ENCODE results near the gene RNF112.
A peak's percentile ranks its signal among the peaks of the same experiment; 100 is the strongest.

Gene RNF112

GRCh38 chr17:19410875-19411620 is at the start of gene RNF112:
TSS of gene RNF112 (plus strand) at chr17:19411232. CDS start at chr17:19411409, 177 bp downstream.
- Histone ChIP-seq H3K9me3 (ENCODE audit: low read length) (no peaks in the 10 kb centered on the region), H3K27me3 (ENCODE audit: control insufficient read depth in 1 of 2, insufficient read depth in 2 of 2, low read length in 2 of 2) (no peaks in the 10 kb centered on the region), H3K36me3 (ENCODE audit: insufficient read depth, low read length) (no peaks in the 10 kb centered on the region), H3K4me3 (ENCODE audit: low read depth in 1 of 2, low read length in 2 of 2) (peak within 1 kb of the TSS; percentile 34 to 61), H3K4me1 (ENCODE audit: insufficient read depth, low read length) (peaks cover 11% of the 10 kb centered on the region), H3K9ac (ENCODE audit: low read length) (peak within 1 kb of the TSS; percentile 27), H3K27ac (ENCODE audit: low read depth, low read length) (peak within 1 kb of the TSS; percentile 41)

GRCh38 chr17:19361326-19361725 is 49.7 kb upstream of the RNF112 start:
- no peak overlapping the region for H3K27ac ChIP-seq (ENCODE audit: low read depth, low read length)
- no peaks in the 10 kb centered on the region for H3K9me3 ChIP-seq (ENCODE audit: low read length)
- H3K27me3 ChIP-seq (ENCODE audit: control insufficient read depth in 1 of 2, insufficient read depth in 2 of 2, low read length in 2 of 2), result no peaks in the 10 kb centered on the region
- H3K4me1 ChIP-seq (ENCODE audit: insufficient read depth, low read length), result peaks cover 14% of the 10 kb centered on the region
- peaks cover 14% of the 10 kb centered on the region for H3K36me3 ChIP-seq (ENCODE audit: insufficient read depth, low read length)
- H3K4me3 ChIP-seq (ENCODE audit: low read depth in 1 of 2, low read length in 2 of 2), result no peak overlapping the region
- H3K9ac ChIP-seq (ENCODE audit: low read length), result no peak overlapping the region

DNA sequence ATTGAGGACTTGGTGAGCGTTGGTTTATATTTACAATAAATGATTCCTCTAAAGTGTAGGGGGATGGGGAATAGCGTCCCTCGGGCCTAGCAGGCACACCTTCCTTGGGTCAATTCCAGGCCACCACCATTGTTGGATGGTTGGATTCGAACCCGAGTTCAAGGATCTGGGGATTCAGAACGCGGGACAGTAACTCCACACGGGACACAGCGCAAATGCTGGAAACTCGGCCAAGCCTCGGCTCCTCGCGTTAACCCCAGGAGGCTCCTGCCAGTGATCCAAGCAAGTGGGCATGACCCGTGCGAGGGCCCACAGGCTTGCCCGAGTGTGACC is 49.1 kb upstream of the RNF112 start:
- Histone ChIP-seq H3K9me3 (ENCODE audit: low read length) (no peaks in the 10 kb centered on the region), H3K27me3 (ENCODE audit: control insufficient read depth in 1 of 2, insufficient read depth in 2 of 2, low read length in 2 of 2) (no peaks in the 10 kb centered on the region), H3K9ac (ENCODE audit: low read length) (peak overlapping the region; percentile 65), H3K4me3 (ENCODE audit: low read depth in 1 of 2, low read length in 2 of 2) (peak overlapping the region; percentile 67 to 82), H3K36me3 (ENCODE audit: insufficient read depth, low read length) (peaks cover 8% of the 10 kb centered on the region), H3K4me1 (ENCODE audit: insufficient read depth, low read length) (peaks cover 14% of the 10 kb centered on the region), H3K27ac (ENCODE audit: low read depth, low read length) (no peak overlapping the region)

DNA sequence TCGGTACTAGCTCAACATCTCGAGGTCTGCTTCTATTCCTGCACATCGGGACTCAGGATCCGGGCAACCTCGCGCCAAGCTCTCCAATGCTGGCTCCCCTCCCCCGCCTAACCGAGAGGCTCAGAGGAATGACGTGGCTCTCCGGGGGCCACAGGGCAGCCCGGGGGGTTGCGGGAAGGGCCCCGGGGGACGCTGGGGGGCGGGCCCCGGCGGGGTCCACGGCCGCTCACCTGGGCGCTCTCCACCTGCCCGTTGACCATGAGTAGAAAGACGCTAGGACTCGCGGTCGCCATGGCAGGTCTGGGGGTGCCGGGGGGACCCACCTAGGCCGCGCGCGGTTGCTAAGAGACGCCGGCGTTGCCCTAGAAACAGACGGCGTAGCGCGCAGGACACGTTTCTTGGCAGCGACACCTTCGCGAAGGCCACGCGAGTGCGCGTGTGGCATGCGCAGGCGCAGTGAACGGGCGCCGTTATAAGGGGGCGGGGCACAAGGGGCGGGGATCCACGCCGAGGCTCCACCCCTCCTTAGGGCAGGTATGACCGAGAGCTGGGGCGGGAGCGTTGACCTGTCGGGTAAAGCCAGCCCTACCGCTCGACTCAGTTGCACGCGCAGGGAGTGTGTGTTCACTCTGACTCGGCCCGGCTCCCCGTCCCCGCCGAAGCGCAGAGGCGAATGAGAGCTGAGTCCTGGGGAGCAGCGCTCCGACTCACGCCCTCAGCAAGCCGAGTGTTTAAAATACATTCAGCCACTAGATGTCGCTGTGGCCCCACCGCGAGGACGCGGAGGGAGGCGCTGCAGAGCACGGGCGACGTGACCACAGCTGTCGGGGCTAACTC is 48.5 kb upstream of the RNF112 start, which contains the start of gene B9D1:
Gene B9D1, minus strand, starts transcription at position 447 of the 837 bp plus-strand sequence. Its CDS starts 154 bp downstream, at position 293.
- peaks cover 2% of the 10 kb centered on the region for H3K36me3 ChIP-seq (ENCODE audit: insufficient read depth, low read length)
- peak within 1 kb of the TSS; percentile 67 to 82 for H3K4me3 ChIP-seq (ENCODE audit: low read depth in 1 of 2, low read length in 2 of 2)
- H3K9ac ChIP-seq (ENCODE audit: low read length), result peak within 1 kb of the TSS; percentile 65
- H3K9me3 ChIP-seq (ENCODE audit: low read length), result no peaks in the 10 kb centered on the region
- H3K4me1 ChIP-seq (ENCODE audit: insufficient read depth, low read length), result peaks cover 14% of the 10 kb centered on the region
- peak within 1 kb of the TSS; percentile 82 for H3K27ac ChIP-seq (ENCODE audit: low read depth, low read length)
- H3K27me3 ChIP-seq (ENCODE audit: control insufficient read depth in 1 of 2, insufficient read depth in 2 of 2, low read length in 2 of 2), result no peaks in the 10 kb centered on the region

- Histone ChIP-seq H3K9me3 (ENCODE audit: low read length) (no peaks in the 10 kb centered on the region), H3K36me3 (ENCODE audit: insufficient read depth, low read length) (no peaks in the 10 kb centered on the region), H3K4me1 (ENCODE audit: insufficient read depth, low read length) (peaks cover 14% of the 10 kb centered on the region), H3K27ac (ENCODE audit: low read depth, low read length) (peak overlapping the region; percentile 82), H3K9ac (ENCODE audit: low read length) (no peak overlapping the region), H3K27me3 (ENCODE audit: control insufficient read depth in 1 of 2, insufficient read depth in 2 of 2, low read length in 2 of 2) (no peaks in the 10 kb centered on the region), H3K4me3 (ENCODE audit: low read depth in 1 of 2, low read length in 2 of 2) (peak overlapping the region; percentile 67 to 82)
Measured at GRCh38 chr17:19363114-19363438, 48.0 kb upstream of the RNF112 start.

DNA sequence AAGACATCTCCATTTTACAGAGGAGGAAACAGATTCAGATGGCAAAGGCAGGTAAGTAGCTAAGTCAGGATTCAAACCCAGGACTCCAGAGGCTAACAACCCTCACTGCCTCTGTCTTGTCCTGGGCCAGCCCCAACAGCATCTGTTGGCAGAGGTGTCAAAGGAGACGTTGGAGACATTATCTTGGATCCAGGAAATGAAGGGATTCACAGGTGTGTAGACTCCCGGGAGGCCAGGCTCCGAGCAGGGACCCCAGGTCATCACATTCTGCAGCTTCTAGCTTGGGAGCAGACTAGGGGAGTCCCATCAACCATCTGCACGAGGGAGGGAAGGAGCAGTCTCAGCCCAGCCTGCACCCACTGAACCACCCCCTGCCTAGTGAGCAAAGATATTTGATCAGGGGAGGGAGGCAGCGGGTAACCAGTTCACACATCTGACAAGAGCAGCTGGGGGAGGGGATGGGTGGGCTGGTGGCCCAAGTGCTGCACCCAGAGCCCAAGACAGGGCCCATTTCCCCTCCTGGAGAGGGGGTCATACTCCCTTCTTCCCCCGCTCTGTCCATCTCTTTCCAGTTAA is 47.5 kb upstream of the RNF112 start:
- Histone ChIP-seq H3K9me3 (ENCODE audit: low read length) (no peaks in the 10 kb centered on the region), H3K9ac (ENCODE audit: low read length) (no peak overlapping the region), H3K27me3 (ENCODE audit: control insufficient read depth in 1 of 2, insufficient read depth in 2 of 2, low read length in 2 of 2) (no peaks in the 10 kb centered on the region), H3K4me3 (ENCODE audit: low read depth in 1 of 2, low read length in 2 of 2) (peak overlapping the region in 1 of 2 donors; percentile 67), H3K36me3 (ENCODE audit: insufficient read depth, low read length) (no peaks in the 10 kb centered on the region), H3K4me1 (ENCODE audit: insufficient read depth, low read length) (peaks cover 14% of the 10 kb centered on the region), H3K27ac (ENCODE audit: low read depth, low read length) (no peak overlapping the region)

DNA sequence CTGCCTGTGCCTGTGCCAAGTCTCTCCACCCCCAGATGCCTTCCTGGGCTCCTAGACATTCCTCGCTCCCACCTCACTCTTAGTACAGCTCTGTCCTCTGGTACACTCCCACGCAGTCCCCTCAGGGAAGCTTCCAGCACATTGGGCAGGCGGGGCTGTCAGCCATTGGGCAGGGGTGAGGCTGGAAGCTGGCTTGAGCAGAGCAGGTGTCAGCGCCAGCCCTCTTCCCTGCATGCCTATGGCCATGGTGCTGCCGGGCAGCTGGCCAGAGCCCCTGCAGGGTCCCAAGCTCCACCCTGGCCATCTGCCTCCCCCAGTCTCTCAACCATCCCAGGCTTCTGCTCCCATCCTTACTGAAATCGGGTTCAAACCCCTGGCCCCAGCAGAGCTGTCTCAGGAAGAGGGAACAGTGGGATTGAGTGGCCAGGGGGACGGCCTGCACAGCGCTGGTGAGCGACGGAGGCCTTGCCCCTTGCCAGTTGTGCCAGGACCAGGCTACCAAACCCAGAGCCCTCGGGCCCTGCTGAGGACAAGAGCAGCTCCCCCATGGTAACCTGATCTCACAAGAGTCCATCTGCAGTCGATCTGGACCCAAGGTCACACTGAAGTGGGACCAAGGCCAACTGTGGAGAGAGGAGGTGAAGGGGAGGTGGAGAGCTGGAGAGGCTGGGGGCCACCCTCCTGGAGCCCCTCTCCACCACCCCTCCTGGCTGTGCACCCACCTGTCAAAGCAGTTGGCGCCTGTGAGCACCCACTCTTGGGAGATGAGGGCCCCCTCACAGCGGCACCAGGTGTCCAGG is 46.1 kb upstream of the RNF112 start:
- Histone ChIP-seq H3K27me3 (ENCODE audit: control insufficient read depth in 1 of 2, insufficient read depth in 2 of 2, low read length in 2 of 2) (no peaks in the 10 kb centered on the region), H3K4me3 (ENCODE audit: low read depth in 1 of 2, low read length in 2 of 2) (no peak overlapping the region), H3K9me3 (ENCODE audit: low read length) (no peaks in the 10 kb centered on the region), H3K9ac (ENCODE audit: low read length) (no peak overlapping the region), H3K4me1 (ENCODE audit: insufficient read depth, low read length) (peaks cover 14% of the 10 kb centered on the region), H3K36me3 (ENCODE audit: insufficient read depth, low read length) (no peaks in the 10 kb centered on the region), H3K27ac (ENCODE audit: low read depth, low read length) (no peak overlapping the region)

- no peak overlapping the region for H3K4me3 ChIP-seq (ENCODE audit: low read depth in 1 of 2, low read length in 2 of 2)
- no peak overlapping the region for H3K9ac ChIP-seq (ENCODE audit: low read length)
Measured at GRCh38 chr17:19365499-19365817, 45.6 kb upstream of the RNF112 start.

DNA sequence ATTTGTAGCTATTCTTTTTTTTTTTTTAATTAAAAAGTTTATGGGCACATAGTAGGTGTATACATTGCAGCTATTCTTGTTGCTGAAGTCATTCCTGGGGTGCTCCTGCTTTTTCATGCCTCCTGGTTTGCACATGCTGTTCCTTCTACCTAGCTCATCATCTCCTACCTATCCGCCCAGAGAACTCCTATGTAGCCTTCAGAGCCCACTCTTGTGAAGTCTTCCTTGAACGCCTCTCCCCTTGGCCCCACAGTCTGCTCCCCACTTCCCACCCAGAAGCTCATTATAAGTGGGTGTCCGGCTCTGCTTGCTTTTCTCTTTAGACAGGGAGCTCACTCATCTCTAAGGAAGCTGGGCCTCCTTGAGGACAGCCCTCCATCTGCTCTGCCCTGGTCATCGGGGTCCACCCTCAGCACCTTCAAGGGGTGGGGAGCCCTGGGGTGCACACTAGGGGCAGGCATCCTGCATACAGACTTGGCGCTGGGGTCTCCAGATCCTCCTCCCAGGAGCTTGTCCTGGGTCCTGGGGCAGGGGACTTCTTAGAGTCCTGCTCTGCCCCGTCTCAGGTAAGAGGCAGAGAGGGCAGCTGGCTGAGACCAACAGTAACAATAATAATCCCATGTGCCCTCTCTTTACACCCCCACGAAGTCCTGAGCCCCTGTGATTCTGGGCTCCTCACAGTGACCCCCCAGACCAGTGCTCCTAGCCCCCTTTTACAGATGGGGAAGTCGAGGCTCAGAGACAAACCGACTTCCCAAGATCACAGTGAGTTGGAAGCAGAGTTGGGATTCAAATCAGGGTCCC is 45.0 kb upstream of the RNF112 start:
- Histone ChIP-seq H3K36me3 (ENCODE audit: insufficient read depth, low read length) (no peaks in the 10 kb centered on the region), H3K4me1 (ENCODE audit: insufficient read depth, low read length) (peaks cover 14% of the 10 kb centered on the region)

More at GRCh38 chr17:19365499-19365817, 45.6 kb upstream of the RNF112 start:
- no peaks in the 10 kb centered on the region for H3K36me3 ChIP-seq (ENCODE audit: insufficient read depth, low read length)
- peaks cover 14% of the 10 kb centered on the region for H3K4me1 ChIP-seq (ENCODE audit: insufficient read depth, low read length)
- no peak overlapping the region for H3K27ac ChIP-seq (ENCODE audit: low read depth, low read length)
- no peaks in the 10 kb centered on the region for H3K9me3 ChIP-seq (ENCODE audit: low read length)
- H3K27me3 ChIP-seq (ENCODE audit: control insufficient read depth in 1 of 2, insufficient read depth in 2 of 2, low read length in 2 of 2), result no peaks in the 10 kb centered on the region

DNA sequence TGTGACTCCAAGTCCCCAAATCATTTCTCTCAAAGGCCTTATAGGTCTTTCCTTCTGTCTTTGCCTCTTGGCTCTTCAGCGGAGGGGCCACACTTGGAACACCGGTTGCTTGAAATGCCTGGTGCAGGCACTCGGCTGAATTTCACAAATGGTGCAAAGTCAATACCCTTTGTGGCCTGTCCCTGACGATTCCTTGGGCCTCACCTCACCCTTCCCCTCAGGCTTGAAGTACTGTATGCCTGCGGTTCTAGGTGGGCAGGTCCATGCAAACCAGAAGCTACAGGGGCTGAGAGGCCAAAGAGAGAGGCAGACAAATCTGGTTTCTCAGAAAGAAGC is 44.4 kb upstream of the RNF112 start:
- Histone ChIP-seq H3K9ac (ENCODE audit: low read length) (no peak overlapping the region), H3K4me3 (ENCODE audit: low read depth in 1 of 2, low read length in 2 of 2) (no peak overlapping the region)

More for the DNA sequence above, 45.0 kb upstream of the RNF112 start:
- H3K27ac ChIP-seq (ENCODE audit: low read depth, low read length), result no peak overlapping the region
- no peaks in the 10 kb centered on the region for H3K27me3 ChIP-seq (ENCODE audit: control insufficient read depth in 1 of 2, insufficient read depth in 2 of 2, low read length in 2 of 2)
- no peaks in the 10 kb centered on the region for H3K9me3 ChIP-seq (ENCODE audit: low read length)
- H3K9ac ChIP-seq (ENCODE audit: low read length), result no peak overlapping the region
- no peak overlapping the region for H3K4me3 ChIP-seq (ENCODE audit: low read depth in 1 of 2, low read length in 2 of 2)

More for the DNA sequence above, 44.4 kb upstream of the RNF112 start:
- Histone ChIP-seq H3K27me3 (ENCODE audit: control insufficient read depth in 1 of 2, insufficient read depth in 2 of 2, low read length in 2 of 2) (no peaks in the 10 kb centered on the region), H3K36me3 (ENCODE audit: insufficient read depth, low read length) (no peaks in the 10 kb centered on the region), H3K27ac (ENCODE audit: low read depth, low read length) (no peak overlapping the region), H3K9me3 (ENCODE audit: low read length) (no peaks in the 10 kb centered on the region), H3K4me1 (ENCODE audit: insufficient read depth, low read length) (peaks cover 10% of the 10 kb centered on the region)
